Measurements from ENCODE around the gene DOCK6. TPM values are rescaled to one million over a fixed set of nuclear protein-coding genes. Genes with fewer than 3 reads are reported as not detected.

DOCK6 gene
- polyA plus RNA-seq, 1 donor (not counting 4 experiments of a cell fraction or from before 2014, with no cell fraction given): 9.1 TPM

- dilution Hi-C loops (cut with MboI; ENCODE audit: extremely low pct_ligation_motif_present, low sequenced_read_pairs): no loop called here
- no peak overlapping the region for H3K4me2 ChIP-seq (ENCODE audit: control insufficient read depth, extremely low read depth, insufficient read depth, low read depth, low read length)
- H3K9me3 ChIP-seq (ENCODE audit: control insufficient read depth, low read depth, low read length): no peaks in the 10 kb centered on the region
- no peaks in the 10 kb centered on the region for H3K9me1 ChIP-seq (ENCODE audit: control insufficient read depth, extremely low read depth, insufficient read depth, low read length)
- peaks cover 4% of the 10 kb centered on the region for H3K27me3 ChIP-seq (ENCODE audit: control insufficient read depth, extremely low read depth, insufficient read depth, low read length)
- FAIRE-seq: no peak
- H3K4me1 ChIP-seq (ENCODE audit: control insufficient read depth, extremely low read depth, insufficient read depth, low read length): peaks cover 11% of the 10 kb centered on the region
- TF ChIP-seq CTCF (optimal IDR thresholded peaks at IDR 0.05 in 1 of 3, IDR thresholded peaks at IDR 0.05 in 1 of 3, conservative IDR thresholded peaks at IDR 0.05 in 1 of 3; ENCODE audit: extremely low read depth in 1 of 3, insufficient read depth in 2 of 3, low read length in 3 of 3) (no peak), EZH2 (IDR thresholded peaks at IDR 0.05; ENCODE audit: low read length) (no peak)
- no peak overlapping the region for H3K9ac ChIP-seq (ENCODE audit: control insufficient read depth, extremely low read depth, insufficient read depth, low read length)
- no peaks in the 10 kb centered on the region for H3K79me2 ChIP-seq (ENCODE audit: control insufficient read depth, insufficient read depth, low read length)
- H3K36me3 ChIP-seq (ENCODE audit: control insufficient read depth in 2 of 2, extremely low read depth in 1 of 2, insufficient read depth in 2 of 2, low read length in 2 of 2): no peaks in the 10 kb centered on the region
- H2AFZ ChIP-seq (ENCODE audit: control insufficient read depth, low read length): no peak overlapping the region
- H4K20me1 ChIP-seq (ENCODE audit: control insufficient read depth, extremely low read depth, insufficient read depth, low read length): no peaks in the 10 kb centered on the region
- H3K4me3 ChIP-seq (ENCODE audit: control insufficient read depth in 2 of 3, extremely low read depth in 1 of 3, insufficient read depth in 2 of 3, low read depth in 1 of 3, low read length in 3 of 3): no peak overlapping the region
- H3K27ac ChIP-seq (ENCODE audit: control insufficient read depth, insufficient read depth, low read length): no peak overlapping the region
- DNase-seq (ENCODE audit: low read depth, low spot score): no peak
Observed at GRCh38 chr19:11279505-11280236, 17.3 kb upstream of the DOCK6 start.

- no peak overlapping the region for H3K4me2 ChIP-seq (ENCODE audit: control insufficient read depth, extremely low read depth, insufficient read depth, low read depth, low read length)
- no peaks in the 10 kb centered on the region for H4K20me1 ChIP-seq (ENCODE audit: control insufficient read depth, extremely low read depth, insufficient read depth, low read length)
- no peak overlapping the region for H3K4me3 ChIP-seq (ENCODE audit: control insufficient read depth in 2 of 3, extremely low read depth in 1 of 3, insufficient read depth in 2 of 3, low read depth in 1 of 3, low read length in 3 of 3)
- H2AFZ ChIP-seq (ENCODE audit: control insufficient read depth, low read length): no peak overlapping the region
- DNase-seq (ENCODE audit: low read depth, low spot score) (no peak), FAIRE-seq (no peak)
- peaks cover 4% of the 10 kb centered on the region for H3K27me3 ChIP-seq (ENCODE audit: control insufficient read depth, extremely low read depth, insufficient read depth, low read length)
- H3K9me1 ChIP-seq (ENCODE audit: control insufficient read depth, extremely low read depth, insufficient read depth, low read length): no peaks in the 10 kb centered on the region
- H3K4me1 ChIP-seq (ENCODE audit: control insufficient read depth, extremely low read depth, insufficient read depth, low read length): peaks cover 11% of the 10 kb centered on the region
- dilution Hi-C loops (cut with MboI; ENCODE audit: extremely low pct_ligation_motif_present, low sequenced_read_pairs): no loop called here
- H3K36me3 ChIP-seq (ENCODE audit: control insufficient read depth in 2 of 2, extremely low read depth in 1 of 2, insufficient read depth in 2 of 2, low read length in 2 of 2): no peaks in the 10 kb centered on the region
- no peaks in the 10 kb centered on the region for H3K9me3 ChIP-seq (ENCODE audit: control insufficient read depth, low read depth, low read length)
- no peak overlapping the region for H3K27ac ChIP-seq (ENCODE audit: control insufficient read depth, insufficient read depth, low read length)
- TF ChIP-seq EZH2 (IDR thresholded peaks at IDR 0.05; ENCODE audit: low read length): no peak
- TF ChIP-seq CTCF (optimal IDR thresholded peaks at IDR 0.05 in 1 of 3, IDR thresholded peaks at IDR 0.05 in 1 of 3, conservative IDR thresholded peaks at IDR 0.05 in 1 of 3; ENCODE audit: extremely low read depth in 1 of 3, insufficient read depth in 2 of 3, low read length in 3 of 3): no peak
- H3K79me2 ChIP-seq (ENCODE audit: control insufficient read depth, insufficient read depth, low read length): no peaks in the 10 kb centered on the region
- no peak overlapping the region for H3K9ac ChIP-seq (ENCODE audit: control insufficient read depth, extremely low read depth, insufficient read depth, low read length)
Observed at GRCh38 chr19:11278670-11279069, 16.3 kb upstream of the DOCK6 start.

Measured in keratinocyte (primary cell).